Skeletal muscle cell (primary cell): ENCODE results near the gene HSD11B1L.
"Not testable (repeated sequence)": the region's sequence is repeated elsewhere in the genome, so short reads cannot be mapped to it uniquely, and the experiment has no call there.

Source experiments
- DNase-seq: peaks from one replicate; pipeline ENCODE4 v3.0.0-alpha.2; 2010; ENCODE audit warnings: low read depth
- H3K4me3 ChIP-seq: 2 replicates; pipeline ENCODE4 v1.5.1; 2011; ENCODE audit warnings: low read depth, mild to moderate bottlenecking, control low read depth, low read length, moderate library complexity

Gene HSD11B1L

DNA sequence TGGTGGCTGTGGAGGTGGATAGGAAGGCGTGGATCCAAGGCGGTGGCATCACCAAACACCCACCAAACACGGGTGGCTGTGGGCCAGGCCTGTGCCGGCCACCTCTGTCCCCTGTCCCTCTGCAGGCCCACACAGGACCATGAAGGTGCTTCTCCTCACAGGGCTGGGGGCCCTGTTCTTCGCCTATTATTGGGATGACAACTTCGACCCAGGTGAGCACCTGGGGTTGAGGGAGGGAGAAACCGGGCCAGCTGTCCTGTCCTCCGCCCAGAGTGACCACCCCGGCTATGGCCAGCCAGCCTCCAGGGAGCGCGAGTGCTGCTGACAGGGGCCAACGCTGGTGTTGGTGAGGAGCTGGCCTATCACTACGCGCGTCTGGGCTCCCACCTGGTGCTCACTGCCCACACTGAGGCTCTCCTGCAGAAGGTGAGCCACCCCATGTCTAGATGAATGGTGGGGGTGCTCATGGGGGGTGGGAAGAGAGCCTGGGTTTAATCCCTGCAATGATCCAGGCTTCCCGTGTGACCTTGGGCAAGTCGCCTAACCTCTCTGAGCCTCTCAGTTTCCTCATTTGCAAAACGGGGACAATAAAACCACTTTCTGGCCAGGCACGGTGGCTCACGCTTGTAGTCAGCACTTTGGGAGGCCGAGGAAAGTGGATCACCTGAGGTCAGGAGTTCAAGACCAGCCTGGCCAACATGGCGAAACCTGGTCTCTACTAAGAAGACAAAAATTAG is 4.0 kb downstream of the HSD11B1L start:
- no peak overlapping the region for H3K4me3 ChIP-seq
- DNase-seq: no peak

DNA sequence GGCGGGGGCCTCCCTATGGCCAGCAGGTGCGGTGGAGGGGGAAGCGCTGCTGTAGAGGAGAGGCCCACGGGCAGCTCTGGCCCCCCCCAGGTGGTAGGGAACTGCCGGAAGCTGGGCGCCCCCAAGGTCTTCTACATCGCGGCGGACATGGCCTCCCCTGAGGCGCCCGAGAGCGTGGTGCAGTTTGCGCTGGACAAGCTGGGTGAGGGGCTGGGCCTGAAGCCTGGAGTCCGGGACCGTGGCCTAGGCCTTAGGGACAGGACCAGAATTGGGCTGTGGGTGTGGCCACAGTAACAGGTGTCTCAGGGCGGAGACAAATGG is 5.5 kb downstream of the HSD11B1L start:
- no peak for DNase-seq
- peak overlapping the region; percentile 56 for H3K4me3 ChIP-seq

DNA sequence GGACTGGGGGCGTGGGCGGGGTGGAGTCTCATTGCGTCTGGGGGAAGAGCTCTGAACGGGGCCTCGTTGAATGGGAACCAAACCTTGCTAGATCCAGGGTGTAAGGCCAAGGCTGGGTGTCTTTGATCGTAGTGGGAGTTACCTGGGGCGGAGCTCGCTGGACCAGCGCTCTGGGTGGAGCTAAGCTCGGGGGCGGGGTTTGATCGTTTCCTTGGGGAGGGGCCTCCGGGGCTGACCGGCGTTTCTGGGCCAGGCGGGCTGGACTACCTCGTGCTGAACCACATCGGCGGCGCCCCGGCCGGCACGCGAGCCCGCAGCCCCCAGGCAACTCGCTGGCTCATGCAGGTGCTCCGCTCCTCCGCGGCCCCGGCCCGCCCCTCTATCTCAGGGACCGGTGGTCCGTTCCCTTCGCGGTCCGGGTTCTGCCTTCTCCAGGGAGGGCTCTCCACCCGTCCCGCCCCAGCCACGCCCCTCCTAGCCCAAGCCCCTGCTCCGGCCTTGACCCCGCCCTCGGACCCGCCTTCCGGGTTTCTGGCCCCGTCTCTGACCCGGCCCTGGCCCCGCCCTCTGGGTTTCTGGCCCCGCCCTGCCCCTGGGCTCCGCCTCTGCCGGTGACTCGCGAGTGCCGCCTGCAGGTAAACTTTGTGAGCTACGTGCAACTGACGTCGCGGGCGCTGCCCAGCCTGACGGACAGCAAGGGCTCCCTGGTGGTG is 6.0 kb downstream of the HSD11B1L start:
- peak; percentile 51 for DNase-seq
- peak overlapping the region; percentile 56 for H3K4me3 ChIP-seq

DNA sequence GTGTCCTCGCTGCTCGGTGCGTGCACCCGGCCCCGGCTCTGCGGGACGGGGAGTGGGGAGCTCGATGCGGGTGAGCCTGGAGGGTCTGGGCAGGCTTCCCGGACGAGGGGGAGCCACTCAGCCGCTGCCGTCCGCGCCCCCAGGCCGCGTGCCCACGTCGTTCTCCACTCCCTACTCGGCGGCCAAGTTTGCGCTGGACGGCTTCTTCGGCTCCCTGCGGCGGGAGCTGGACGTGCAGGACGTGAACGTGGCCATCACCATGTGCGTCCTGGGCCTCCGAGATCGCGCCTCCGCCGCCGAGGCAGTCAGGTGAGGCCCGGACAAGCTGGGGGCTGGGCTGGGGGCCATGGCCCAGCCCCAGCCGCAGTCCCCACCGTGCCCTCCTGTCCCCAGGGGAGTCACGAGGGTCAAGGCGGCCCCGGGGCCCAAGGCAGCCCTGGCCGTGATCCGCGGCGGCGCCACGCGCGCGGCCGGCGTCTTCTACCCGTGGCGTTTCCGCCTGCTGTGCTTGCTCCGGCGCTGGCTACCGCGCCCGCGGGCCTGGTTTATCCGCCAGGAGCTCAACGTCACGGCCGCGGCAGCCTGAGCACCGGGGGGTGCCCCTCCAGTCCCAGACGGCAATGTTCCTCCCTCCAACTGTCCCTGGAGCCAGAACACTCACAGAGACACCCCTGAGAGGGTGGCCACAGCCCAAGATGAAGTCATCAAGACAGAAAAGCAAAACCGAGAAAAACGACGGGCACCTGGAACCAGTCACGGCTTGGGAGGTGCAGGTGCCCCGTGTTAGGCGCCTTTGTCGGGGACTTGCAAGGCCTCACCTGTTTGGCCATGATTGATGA is 6.8 kb downstream of the HSD11B1L start:
- peak overlapping the region; percentile 56 for H3K4me3 ChIP-seq

DNA sequence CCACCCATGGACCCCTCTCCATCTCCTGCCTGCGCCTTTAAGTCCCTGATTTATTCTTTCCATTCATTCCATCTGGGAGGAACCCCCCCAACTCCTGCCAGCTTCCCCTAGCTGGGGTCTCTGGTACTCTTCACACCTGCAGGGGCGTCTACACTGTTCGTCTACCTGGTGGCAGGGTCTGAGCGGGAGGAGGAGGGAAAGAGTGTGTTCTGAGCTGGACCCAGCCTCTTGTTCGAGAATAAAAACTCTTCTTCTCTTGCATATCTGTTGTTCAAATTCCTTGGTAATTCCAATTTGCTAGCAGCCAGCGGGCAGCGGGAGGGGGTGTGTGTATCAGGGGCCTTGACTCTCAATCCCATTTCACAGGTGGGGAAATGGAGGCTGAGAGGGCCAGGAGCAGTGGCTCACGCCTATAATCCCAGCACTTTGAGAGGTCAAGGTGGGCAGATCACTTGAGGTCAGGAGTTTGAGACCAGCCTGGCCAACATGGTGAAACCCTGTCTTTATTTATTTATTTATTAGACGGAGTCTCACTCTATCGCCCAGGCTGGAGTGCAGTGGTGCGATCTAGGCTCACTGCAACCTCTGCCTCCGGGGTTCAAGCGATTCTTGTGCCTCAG is 7.5 kb downstream of the HSD11B1L start:
- not testable (repeated sequence) for DNase-seq, H3K4me3 ChIP-seq

More for the DNA sequence above, 6.8 kb downstream of the HSD11B1L start:
- DNase-seq: no peak

DNA sequence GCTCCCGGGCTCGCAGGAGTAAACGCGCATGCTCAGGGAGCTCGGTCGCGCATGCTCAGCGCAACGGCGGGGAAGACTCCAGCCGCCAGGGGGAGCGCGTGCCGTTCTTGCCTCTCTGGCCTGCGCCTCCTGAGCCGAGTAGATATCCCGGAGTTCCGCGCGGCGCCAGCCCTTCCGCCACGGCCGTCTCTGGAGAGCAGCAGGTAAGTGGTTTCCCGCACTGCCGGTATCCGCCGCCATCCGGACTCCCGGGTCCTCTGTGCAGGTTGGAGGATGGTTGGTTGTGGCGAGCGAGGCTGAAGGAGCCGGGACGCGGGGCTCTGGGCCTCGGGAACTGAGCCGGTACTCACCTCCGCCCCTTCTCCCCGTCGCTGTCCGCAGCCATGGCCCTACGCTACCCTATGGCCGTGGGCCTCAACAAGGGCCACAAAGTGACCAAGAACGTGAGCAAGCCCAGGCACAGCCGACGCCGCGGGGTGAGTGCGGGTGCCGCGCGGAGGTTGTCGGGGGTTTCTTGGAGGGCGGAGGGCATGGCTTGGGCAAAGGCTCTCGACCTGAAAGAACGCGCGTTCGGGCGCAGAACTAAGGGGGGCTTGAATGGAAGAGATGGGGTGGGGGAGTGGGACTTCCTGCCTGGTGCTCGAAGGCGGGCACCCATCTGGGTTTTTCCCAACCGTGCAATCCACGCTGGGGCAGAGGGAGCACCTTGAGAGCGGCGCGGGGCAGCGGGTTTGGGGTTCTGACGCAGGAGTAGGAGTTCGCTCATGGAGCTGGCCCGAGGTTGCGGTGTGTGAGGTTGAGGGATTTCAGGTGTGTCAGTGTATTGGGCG is 9.5 kb downstream of the HSD11B1L start, which contains the start of gene RPL36:
TSS of gene RPL36 (plus strand) at position 171 of the 830 bp plus-strand sequence. CDS start at position 384, 213 bp downstream.
- DNase-seq: peak; percentile 79
- peak within 1 kb of the TSS; percentile 95 for H3K4me3 ChIP-seq

DNA sequence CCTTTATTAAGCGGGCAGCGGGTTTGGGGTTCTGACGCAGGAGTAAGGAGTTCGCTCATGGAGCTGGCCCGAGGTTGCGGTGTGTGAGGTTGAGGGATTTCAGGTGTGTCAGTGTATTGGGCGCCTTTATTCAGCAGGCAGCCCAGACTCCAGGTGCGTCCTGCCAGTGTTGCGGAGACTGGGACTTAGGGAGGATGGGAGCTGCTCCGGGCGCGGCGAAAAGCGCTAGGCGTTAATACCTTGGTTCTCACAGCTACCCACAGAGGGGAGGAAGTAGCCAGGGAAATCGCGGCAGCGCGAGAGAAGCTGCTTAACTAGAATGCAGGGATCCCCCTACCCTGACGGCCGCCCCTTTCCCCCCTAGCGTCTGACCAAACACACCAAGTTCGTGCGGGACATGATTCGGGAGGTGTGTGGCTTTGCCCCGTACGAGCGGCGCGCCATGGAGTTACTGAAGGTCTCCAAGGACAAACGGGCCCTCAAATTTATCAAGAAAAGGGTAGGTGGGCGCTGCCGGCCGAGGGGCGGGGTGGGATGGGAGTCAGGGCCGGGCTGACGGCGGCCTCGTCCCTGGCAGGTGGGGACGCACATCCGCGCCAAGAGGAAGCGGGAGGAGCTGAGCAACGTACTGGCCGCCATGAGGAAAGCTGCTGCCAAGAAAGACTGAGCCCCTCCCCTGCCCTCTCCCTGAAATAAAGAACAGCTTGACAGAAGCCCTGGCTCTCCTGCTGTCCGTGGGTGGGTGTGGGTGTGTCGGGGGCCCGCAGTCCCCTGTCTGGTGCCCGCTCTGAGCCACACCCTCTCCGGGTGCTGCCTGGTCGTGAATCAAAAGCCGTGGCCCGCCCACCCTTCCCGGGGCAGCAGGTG is 10.4 kb downstream of the HSD11B1L start:
- H3K4me3 ChIP-seq: peak overlapping the region; percentile 95
- DNase-seq: no peak

DNA sequence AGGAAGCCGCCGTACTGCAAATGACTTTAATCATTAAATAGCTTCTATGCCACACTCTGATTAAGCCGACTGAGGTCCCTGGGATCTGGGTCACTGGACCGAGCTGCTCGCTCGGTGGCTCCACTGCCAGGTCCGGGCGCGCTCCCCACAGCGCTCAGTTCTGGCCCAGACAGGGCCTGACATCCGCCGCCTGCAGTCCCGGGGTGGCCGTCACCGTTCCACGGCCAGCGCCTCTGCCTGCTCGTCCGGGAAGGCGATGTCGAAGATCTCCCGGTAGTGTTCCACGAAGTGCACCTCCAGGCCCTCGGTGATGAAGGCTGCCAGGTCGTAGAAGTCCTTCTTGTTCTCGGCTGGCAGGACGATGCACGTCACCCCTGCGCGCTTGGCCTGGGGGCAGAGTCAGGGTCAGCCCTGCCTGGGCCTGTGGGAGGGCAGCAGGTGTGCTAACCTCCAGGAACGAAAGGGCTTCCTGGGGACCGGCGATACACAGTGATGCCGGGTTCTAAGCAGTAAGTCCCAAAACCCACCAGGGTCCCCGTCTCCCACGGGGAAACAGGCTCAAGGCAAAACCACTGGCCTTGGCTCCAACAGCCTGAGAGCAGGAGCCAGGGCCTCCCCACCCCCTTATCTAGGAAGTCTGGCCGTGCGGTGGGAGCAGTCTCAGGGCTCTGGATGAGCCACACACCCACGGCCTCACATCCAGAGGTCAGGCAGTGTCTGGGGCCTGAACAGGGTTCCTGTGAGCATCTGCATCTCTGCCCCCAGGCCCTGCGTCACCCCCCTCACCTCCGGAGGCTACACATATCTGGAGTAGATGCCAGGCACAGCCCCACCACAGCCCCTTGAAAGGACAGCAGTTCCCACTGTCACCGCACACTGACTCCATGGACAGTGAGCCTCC is 11.2 kb downstream of the HSD11B1L start:
- peak overlapping the region; percentile 95 for H3K4me3 ChIP-seq
- no peak for DNase-seq

DNA sequence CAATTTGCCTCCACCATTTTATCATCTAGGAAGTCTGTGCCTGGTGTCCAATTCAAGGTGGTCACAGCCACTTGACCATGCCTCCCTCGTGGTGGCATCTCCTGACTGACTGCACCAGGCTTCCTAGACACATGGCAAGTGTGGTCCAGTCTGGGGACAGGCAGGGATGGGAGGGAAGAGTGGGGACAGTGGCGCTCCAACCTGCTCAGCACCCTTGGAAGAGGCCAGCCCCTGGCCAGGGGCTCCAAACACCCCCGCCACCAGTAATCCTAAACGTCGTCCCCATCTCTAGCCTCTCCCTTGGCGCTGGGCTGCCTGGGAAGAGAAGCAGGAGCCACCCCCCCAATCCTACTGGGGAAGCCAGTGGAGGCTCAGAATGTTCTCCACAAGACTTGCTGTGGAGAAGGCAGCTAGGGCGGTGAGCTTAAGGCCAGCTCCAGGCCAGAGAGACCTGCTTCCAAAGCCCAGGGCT is 11.9 kb downstream of the HSD11B1L start:
- H3K4me3 ChIP-seq: no peak overlapping the region
- DNase-seq: no peak

DNA sequence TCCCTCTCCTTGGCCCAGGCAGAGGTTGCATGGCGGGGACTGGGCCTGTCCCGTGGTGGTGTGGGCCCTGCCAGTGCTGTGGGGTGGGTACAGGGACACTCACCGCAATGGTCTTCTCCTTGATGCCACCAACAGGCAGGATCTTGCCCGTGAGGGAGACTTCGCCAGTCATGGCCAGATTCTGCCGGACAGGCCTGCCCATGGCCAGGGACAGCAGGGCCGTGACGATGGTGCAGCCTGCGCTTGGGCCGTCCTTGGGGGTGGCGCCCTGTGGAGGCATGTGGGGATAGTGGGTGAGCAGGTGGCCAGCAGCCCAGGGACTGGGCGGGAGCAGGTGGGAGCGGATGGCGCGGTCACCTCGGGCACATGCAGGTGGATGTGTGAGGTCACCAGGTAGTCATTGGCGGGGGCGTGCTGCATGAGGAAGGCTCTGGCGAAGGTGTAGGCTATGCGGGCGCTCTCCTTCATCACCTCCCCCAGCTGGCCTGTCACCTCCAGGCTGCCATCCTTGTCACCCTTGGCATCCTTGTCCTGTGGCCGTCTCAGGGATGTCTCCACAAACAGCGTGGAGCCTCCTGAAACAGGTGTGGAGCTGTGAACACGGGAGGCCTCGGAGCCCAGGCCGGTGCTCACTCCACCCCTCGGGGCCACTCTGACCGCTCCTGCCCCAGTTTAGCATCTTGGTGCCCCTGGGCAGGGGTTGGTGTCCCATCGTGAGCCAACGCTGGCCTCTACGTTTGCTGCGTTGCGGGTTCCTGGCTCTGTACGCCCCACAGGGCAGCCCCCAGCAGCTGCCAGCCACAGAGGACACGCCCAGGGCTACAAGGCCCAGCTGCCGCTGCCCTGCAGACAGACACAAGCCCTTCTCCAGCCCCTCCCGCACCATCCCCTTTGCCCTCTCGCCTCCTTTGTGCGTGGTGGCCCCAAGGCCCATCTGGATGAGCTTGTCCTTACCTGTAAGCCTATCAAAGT is 12.7 kb downstream of the HSD11B1L start:
- H3K4me3 ChIP-seq: no peak overlapping the region

DNA sequence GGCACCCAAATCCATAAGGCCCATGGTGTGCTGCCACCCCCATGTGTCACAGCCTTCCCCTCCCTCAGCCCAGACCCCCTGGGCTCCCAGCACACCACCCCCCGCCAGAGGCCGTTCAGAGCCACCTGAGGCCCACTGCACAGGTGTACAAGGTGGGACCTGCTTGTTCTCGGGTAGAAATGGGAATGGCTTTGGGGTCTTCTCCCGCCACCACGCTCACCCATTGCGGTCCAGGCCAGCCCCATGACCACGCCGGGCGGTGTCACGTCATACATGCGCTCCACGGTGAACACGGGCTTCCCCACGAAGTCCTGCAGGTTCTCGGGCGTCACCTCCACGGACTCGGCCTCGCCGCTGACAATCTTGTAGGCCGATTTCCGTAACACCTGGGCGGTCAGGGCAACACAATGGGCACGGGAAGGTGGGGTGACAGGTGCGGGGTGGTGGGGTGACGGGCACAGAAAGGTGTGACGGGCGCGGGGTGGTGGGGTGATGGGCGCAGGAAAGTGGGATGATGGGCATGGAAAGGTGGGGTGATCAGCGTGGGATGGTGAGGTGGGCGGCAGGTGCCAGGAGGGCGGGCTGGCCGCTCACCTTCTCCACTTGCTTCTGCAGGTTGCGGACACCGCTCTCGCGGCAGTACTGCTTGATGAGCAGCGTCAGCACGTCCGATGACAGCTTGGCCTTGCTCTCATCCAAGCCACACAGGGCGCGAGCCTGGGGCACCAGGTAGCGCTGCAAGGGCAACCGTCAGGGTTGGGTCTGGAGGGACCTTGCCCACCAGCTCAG is 13.5 kb downstream of the HSD11B1L start:
- no peak for DNase-seq
- no peak overlapping the region for H3K4me3 ChIP-seq

More for the DNA sequence above, 12.7 kb downstream of the HSD11B1L start:
- DNase-seq: no peak

DNA sequence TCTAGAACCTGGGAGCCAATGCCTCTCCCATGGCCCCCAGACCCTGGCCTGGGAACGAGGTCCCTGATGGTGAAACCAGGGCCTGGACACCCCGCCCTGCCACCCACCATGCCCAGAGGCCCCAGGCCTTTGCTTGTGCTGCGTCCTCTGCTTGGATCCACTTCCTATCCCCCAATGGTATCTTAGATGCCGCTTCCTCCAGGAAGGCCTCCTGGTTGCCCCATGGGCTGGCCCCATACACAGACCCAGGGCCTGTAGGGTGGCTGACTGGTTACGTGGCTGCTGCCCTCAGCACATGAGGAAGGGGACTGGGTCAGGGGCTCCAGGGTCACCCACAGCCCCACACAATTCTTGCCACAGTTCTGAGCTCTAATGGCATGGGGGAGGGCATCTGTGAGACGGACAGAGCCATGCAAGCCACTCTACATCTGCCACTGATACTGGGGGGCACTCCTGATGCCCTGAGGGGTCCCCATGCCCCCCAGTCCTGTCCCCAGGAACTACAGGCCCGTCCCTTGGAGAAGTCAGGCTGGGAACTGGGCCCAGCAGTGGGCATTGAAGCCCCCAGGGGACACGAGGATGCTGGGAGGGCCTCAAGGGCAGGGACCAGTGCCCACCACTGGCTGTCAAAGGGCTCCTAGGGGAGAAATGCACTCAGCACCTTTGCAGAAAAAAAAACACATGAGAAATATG is 14.3 kb downstream of the HSD11B1L start:
- no peak for DNase-seq

DNA sequence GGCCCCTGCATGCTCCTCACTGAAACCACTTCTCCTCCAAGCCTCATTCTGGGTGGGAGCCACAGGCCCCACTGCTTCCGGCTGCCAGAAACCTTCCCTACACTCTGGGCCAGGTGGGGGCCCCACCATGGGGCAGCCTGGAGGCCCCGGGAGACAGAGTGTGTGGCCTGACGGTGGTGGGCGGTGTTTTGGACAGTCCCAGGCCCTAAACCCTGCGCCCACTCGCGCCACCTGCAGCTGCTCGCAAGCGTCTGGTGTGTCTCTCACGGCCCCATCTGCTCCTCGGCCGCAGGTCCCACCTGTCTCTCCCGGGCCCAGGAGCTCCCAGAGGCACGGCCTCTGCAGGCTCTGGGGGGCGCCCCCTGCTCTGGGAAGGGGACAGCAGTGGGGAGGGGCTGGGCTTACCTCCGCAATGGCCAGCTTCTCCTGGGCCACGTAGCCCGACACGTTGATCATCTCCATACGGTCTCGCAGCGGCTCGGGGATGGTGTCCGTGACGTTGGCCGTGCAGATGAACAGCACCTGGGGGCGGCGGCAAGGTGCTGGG is 14.9 kb downstream of the HSD11B1L start:
- no peak overlapping the region for H3K4me3 ChIP-seq
- no peak for DNase-seq

More for the DNA sequence above, 14.3 kb downstream of the HSD11B1L start:
- H3K4me3 ChIP-seq: no peak overlapping the region
